SK-N-SH (cell line): ENCODE measurements around the gene KDM1A. TPM values are rescaled to one million over a fixed set of nuclear protein-coding genes. Genes with fewer than 3 reads are reported as not detected.
A peak's percentile ranks its signal among the peaks of the same experiment; 100 is the strongest.

Experiments used
- CTCF ChIA-PET: fragments of 300-600, 350-600 bp; formaldehyde crosslinking; extraction: SDS; loops from one replicate; lab custom pipeline; 2021; lab: Yijun Ruan, JAX
- POLR2A ChIA-PET: fragments of 350-600 bp; sonication (Branson Sonifier 250); formaldehyde crosslinking; extraction: SDS; loops from one replicate; lab custom pipeline; 2020; ENCODE audit warnings: antibody characterized with exemption, inconsistent platforms; lab: Yijun Ruan, JAX
- DNase-seq: peaks from one replicate; pipeline ENCODE4 v3.0.0; 2012
- H2AFZ ChIP-seq: fragments of 200-600 bp; sonication (generic); 2 replicates; pipeline ENCODE4 v1.8.1; 2016; ENCODE audit warnings: antibody characterized with exemption, mild to moderate bottlenecking, low read depth
- H3F3A ChIP-seq: fragments of 200-600 bp; sonication (generic); replicated peaks from 2 replicates; pipeline ENCODE3; 2016; ENCODE audit warnings: antibody characterized with exemption, mild to moderate bottlenecking; ENCODE audit not compliant: insufficient read depth
- H3K27ac ChIP-seq, 2 experiments: fragments of 200-500 bp in 1 of 2; fragments of 200-600 bp in 1 of 2; sonication (Bioruptor generic) in 1 of 2; sonication (generic), shearing (Covaris generic) in 1 of 2; 2 replicates each; pipeline versions ENCODE4 v1.5.1 to v1.6.1; 2014 to 2016; ENCODE audit warnings: low read depth in 2 of 2, inconsistent platforms in 1 of 2, low read length in 1 of 2, mild to moderate bottlenecking in 1 of 2, mixed read lengths in 1 of 2
- H3K27me3 ChIP-seq: fragments of 200-600 bp; sonication (generic), shearing (Covaris generic); 2 replicates; pipeline ENCODE4 v1.6.1; 2016; ENCODE audit warnings: mixed run types; ENCODE audit not compliant: insufficient read depth
- H3K36me3 ChIP-seq, 2 experiments: fragments of 200-500 bp in 1 of 2; fragments of 200-600 bp in 1 of 2; sonication (Bioruptor generic) in 1 of 2; sonication (generic) in 1 of 2; replicated peaks in 1 of 2; 2 replicates each; pipeline versions ENCODE3 to v1.5.1; 2014 to 2016; ENCODE audit warnings: low read length in 1 of 2, mild to moderate bottlenecking in 1 of 2; ENCODE audit not compliant: insufficient read depth in 2 of 2, control insufficient read depth in 1 of 2
- H3K4me1 ChIP-seq, 2 experiments: fragments of 200-500 bp in 1 of 2; fragments of 200-600 bp in 1 of 2; sonication (Bioruptor generic) in 1 of 2; sonication (generic), shearing (Covaris generic) in 1 of 2; 2 replicates each; pipeline versions ENCODE4 v1.5.1 to v1.6.1; 2014 to 2016; ENCODE audit warnings: low read depth in 1 of 2, low read length in 1 of 2, mixed run types in 1 of 2; ENCODE audit not compliant: insufficient read depth in 2 of 2, control insufficient read depth in 1 of 2
- H3K4me2 ChIP-seq: fragments of 200-600 bp; sonication (generic), shearing (Covaris generic); 2 replicates; pipeline ENCODE4 v1.6.1; 2017; ENCODE audit warnings: mixed run types
- H3K4me3 ChIP-seq, 2 experiments: fragments of 200-500 bp in 1 of 2; fragments of 200-600 bp in 1 of 2; sonication (Bioruptor generic) in 1 of 2; sonication (generic), shearing (Covaris generic) in 1 of 2; 2 replicates each; pipeline versions ENCODE4 v1.5.1 to v1.8.1; 2014 to 2016; ENCODE audit warnings: low read depth in 2 of 2, inconsistent platforms in 1 of 2, low read length in 1 of 2, mild to moderate bottlenecking in 1 of 2, mixed read lengths in 1 of 2, moderate library complexity in 1 of 2
- H3K79me2 ChIP-seq: fragments of 200-600 bp; sonication (generic); 2 replicates; pipeline ENCODE4 v1.8.1; 2017; ENCODE audit warnings: mild to moderate bottlenecking; ENCODE audit not compliant: insufficient read depth
- H3K9ac ChIP-seq: fragments of 200-600 bp; sonication (generic); 2 replicates; pipeline ENCODE4 v1.6.1; 2017; ENCODE audit warnings: mixed run types
- H3K9me2 ChIP-seq: fragments of 200-600 bp; sonication (generic); 2 replicates; pipeline ENCODE4 v1.6.1; 2017; ENCODE audit warnings: mixed run types
- H3K9me3 ChIP-seq: fragments of 200-600 bp; sonication (generic); 2 replicates; pipeline ENCODE4 v1.6.1; 2017; ENCODE audit warnings: mixed run types, mild to moderate bottlenecking, moderate library complexity
- H4K20me1 ChIP-seq: fragments of 200-600 bp; sonication (generic); 2 replicates; pipeline ENCODE4 v1.6.1; 2017; ENCODE audit warnings: mild to moderate bottlenecking, mixed run types; ENCODE audit not compliant: insufficient read depth
- FOSL2 ChIP-seq: IDR thresholded peaks from 2 replicates; pipeline ENCODE4 v1.4.0; 2012; ENCODE audit warnings: low read depth, mild to moderate bottlenecking, moderate library complexity, borderline replicate concordance
- JUND ChIP-seq: IDR thresholded peaks from 2 replicates; pipeline ENCODE4 v1.4.0; 2012
- NFIC ChIP-seq: IDR thresholded peaks from 2 replicates; pipeline ENCODE4 v1.4.0; 2012; ENCODE audit warnings: borderline replicate concordance
- POLR2AphosphoS5 ChIP-seq: IDR thresholded peaks from 2 replicates; pipeline ENCODE4 v1.6.1; 2012; ENCODE audit warnings: low read depth, low read length
- RAD21 ChIP-seq: IDR thresholded peaks from 2 replicates; pipeline ENCODE4 v1.6.1; 2012; ENCODE audit warnings: mild to moderate bottlenecking, low read length
- RCOR1 ChIP-seq: fragments of 150-350 bp; IDR thresholded peaks from 2 replicates; pipeline ENCODE4 v1.6.1; 2017; ENCODE audit warnings: antibody characterized with exemption, low read length
- RXRA ChIP-seq: IDR thresholded peaks from 2 replicates; pipeline ENCODE4 v1.4.0; 2012; ENCODE audit warnings: low read depth, mild to moderate bottlenecking, borderline replicate concordance
- SIN3A ChIP-seq: IDR thresholded peaks from 2 replicates; pipeline ENCODE4 v1.6.1; 2012; ENCODE audit warnings: low read depth, mild to moderate bottlenecking, low read length, moderate library complexity, borderline replicate concordance
- SMC3 ChIP-seq: IDR thresholded peaks from 2 replicates; pipeline ENCODE4 v1.6.1; 2012; ENCODE audit warnings: low read depth, low read length, improper control_type of control experiment
- TCF12 ChIP-seq: IDR thresholded peaks from 2 replicates; pipeline ENCODE4 v1.4.0; 2012
- USF1 ChIP-seq: IDR thresholded peaks from 2 replicates; pipeline ENCODE4 v1.4.0; 2012; ENCODE audit warnings: low read depth, borderline replicate concordance
- WGBS: methylation state at CpG from one replicate; pipeline ENCODE4 v1.1.6; 2017; ENCODE audit warnings: low lambda C conversion rate; 5-methylcytosine and 5-hydroxymethylcytosine counted together
- polyA plus RNA-seq, 3 experiments: library from polyadenylated mRNA; depleted of rRNA; stranded (reverse); fragments of >200 nt; gene quantifications; 2 replicates each; pipeline ENCODE4 v1.2.3, GENCODE V29; 2012
- TF ChIP-seq, protein P1 (sequence below): fragments of 200-600 bp; sonication (generic); IDR thresholded peaks from 2 replicates; pipeline ENCODE4 v1.6.1; 2017; ENCODE audit warnings: antibody characterized with exemption, mild to moderate bottlenecking, moderate library complexity

KDM1A gene
- polyA plus RNA-seq, 1 of the 3 experiments (the other 2 are of a cell fraction), result 71.0 TPM

DNA sequence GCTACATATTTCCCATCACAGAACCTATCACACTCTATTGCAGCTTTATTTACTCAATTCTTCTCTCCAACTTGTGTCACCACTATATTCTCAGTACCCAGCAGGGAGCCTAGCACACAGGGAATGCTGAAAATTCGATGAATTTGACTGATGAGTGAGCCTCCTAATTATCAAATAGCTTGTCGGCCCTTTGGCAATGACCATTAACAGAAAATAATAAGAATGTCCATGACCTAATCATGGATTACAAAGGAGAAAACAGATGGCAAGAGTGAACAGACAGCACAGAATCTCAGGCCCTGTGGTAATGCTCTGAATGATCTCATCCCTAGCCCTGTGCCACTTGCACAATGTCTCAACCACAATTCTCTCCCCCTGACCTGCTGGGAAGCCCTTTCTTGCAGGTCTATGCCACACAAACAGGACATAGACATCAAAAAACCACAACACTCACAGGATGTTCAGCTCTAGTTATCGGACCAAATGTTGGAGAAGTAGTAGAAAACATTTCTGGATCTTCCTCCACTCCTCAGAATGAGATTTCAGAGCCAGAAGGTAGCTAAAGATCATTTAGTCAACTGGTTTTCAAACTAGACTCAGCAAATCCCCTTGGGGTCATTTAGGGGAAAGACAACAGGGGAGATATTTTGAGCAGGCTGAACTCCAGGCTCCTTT lies 80.9 kb downstream of the KDM1A start (continued):
- no peak for TF ChIP-seq USF1
- TF ChIP-seq, protein P1, sequence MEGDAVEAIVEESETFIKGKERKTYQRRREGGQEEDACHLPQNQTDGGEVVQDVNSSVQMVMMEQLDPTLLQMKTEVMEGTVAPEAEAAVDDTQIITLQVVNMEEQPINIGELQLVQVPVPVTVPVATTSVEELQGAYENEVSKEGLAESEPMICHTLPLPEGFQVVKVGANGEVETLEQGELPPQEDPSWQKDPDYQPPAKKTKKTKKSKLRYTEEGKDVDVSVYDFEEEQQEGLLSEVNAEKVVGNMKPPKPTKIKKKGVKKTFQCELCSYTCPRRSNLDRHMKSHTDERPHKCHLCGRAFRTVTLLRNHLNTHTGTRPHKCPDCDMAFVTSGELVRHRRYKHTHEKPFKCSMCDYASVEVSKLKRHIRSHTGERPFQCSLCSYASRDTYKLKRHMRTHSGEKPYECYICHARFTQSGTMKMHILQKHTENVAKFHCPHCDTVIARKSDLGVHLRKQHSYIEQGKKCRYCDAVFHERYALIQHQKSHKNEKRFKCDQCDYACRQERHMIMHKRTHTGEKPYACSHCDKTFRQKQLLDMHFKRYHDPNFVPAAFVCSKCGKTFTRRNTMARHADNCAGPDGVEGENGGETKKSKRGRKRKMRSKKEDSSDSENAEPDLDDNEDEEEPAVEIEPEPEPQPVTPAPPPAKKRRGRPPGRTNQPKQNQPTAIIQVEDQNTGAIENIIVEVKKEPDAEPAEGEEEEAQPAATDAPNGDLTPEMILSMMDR, result no peak
- TF ChIP-seq NFIC, result peak; percentile 41; the same call in 1 of the 2 replicates
- TF ChIP-seq RAD21, result no peak
- no peak for TF ChIP-seq SMC3
- TF ChIP-seq POLR2AphosphoS5, result no peak
- no peak for TF ChIP-seq RCOR1
- no peak for TF ChIP-seq SIN3A

- WGBS, result 93% methylated on average over 3 of the region's 3 CpGs
Measured at GRCh38 chr1:23101101-23101827, 82.0 kb downstream of the KDM1A start.

More at GRCh38 chr1:23101101-23101827, 82.0 kb downstream of the KDM1A start:
- TF ChIP-seq RXRA (peak; percentile 59; the same call in 1 of the 2 replicates), FOSL2 (peak; percentile 44; the same call in 1 of the 2 replicates), TCF12 (no peak), SIN3A (no peak), JUND (0 out of 2 replicates have a peak, but pooled peaks have one; percentile 12)
- Histone ChIP-seq H3K9ac (peak overlapping the region; percentile 0; the same call in 1 of the 2 replicates), H3K79me2 (peaks cover 60% of the 10 kb centered on the region), H3K27ac (peak overlapping the region in 1 of 2 experiments; percentile 82; a peak in 2 of 4 replicates), H2AFZ (no peak overlapping the region), H3K4me3 (no peak overlapping the region), H3K27me3 (no peaks in the 10 kb centered on the region), H4K20me1 (peaks cover 25% of the 10 kb centered on the region), H3K4me1 (peaks cover 9 to 46% of the 10 kb centered on the region in 2 experiments), H3K36me3 (peaks cover 2 to 29% of the 10 kb centered on the region in 2 experiments), H3K4me2 (peak overlapping the region; percentile 54), H3K9me2 (no peaks in the 10 kb centered on the region), H3F3A (peaks cover 54% of the 10 kb centered on the region), H3K9me3 (no peaks in the 10 kb centered on the region)
- ChIA-PET POLR2A (no interaction called here), CTCF (interaction anchor here (1.5 to 13.1 kb wide), 6 partner anchors 8 to 395 kb away, joined by 3 to 419 read pairs (median 18); no protein-coding TSS in a partner anchor)
- no peak for DNase-seq
